HG02759 (cell line): ENCODE results near the gene FDPS.

Experiments used
- ATAC-seq: cut with Tn5 transposase; IDR thresholded peaks from one replicate; pipeline ENCODE4 v1.9.1; 2021; ENCODE audit warnings: mild to moderate bottlenecking, moderate library complexity; ENCODE audit not compliant: unreplicated experiment

FDPS gene

GRCh38 chr1:155352631-155353030, 44.0 kb downstream of the FDPS start:
- ATAC-seq, result no peak

- no peak for ATAC-seq
Measured at GRCh38 chr1:155360051-155360450, 51.4 kb downstream of the FDPS start.
